Midbrain (tissue), 1 donor: ENCODE data around the gene ICA1.
A peak's percentile ranks its signal among the peaks of the same experiment; 100 is the strongest.

Source experiments
- DNase-seq: peaks from one replicate; lab custom pipeline; 2025; lab: John Stamatoyannopoulos, UW

Gene ICA1

GRCh38 chr7:8227261-8227660 is 34.7 kb downstream of the ICA1 start:
- DNase-seq = no peak

GRCh38 chr7:8226501-8226900 is 35.5 kb downstream of the ICA1 start:
- DNase-seq = no peak

GRCh38 chr7:8221567-8221966 is 40.4 kb downstream of the ICA1 start:
- DNase-seq = no peak

- no peak for DNase-seq
Measured at GRCh38 chr7:8221101-8221495, 40.9 kb downstream of the ICA1 start.

- DNase-seq = no peak
Measured at GRCh38 chr7:8220376-8221100, 41.4 kb downstream of the ICA1 start.

GRCh38 chr7:8217200-8218068 is 44.5 kb downstream of the ICA1 start:
- DNase-seq = peak; percentile 86

GRCh38 chr7:8216334-8216690 is 45.7 kb downstream of the ICA1 start:
- DNase-seq = no peak

GRCh38 chr7:8215648-8216333 is 46.2 kb downstream of the ICA1 start:
- DNase-seq = no peak

- no peak for DNase-seq
Measured at GRCh38 chr7:8214244-8214824, 47.6 kb downstream of the ICA1 start.

GRCh38 chr7:8213381-8213780 is 48.6 kb downstream of the ICA1 start:
- DNase-seq = no peak

GRCh38 chr7:8212638-8213037 is 49.3 kb downstream of the ICA1 start:
- DNase-seq = no peak

- no peak for DNase-seq
Measured at GRCh38 chr7:8211725-8212096, 50.3 kb downstream of the ICA1 start.

GRCh38 chr7:8210845-8211724 is 50.9 kb downstream of the ICA1 start:
- DNase-seq = no peak

- no peak for DNase-seq
Measured at GRCh38 chr7:8209353-8209752, 52.6 kb downstream of the ICA1 start.

- no peak for DNase-seq
Measured at GRCh38 chr7:8208816-8209215, 53.2 kb downstream of the ICA1 start.

GRCh38 chr7:8206956-8207355 is 55.0 kb downstream of the ICA1 start:
- DNase-seq = no peak

- DNase-seq = no peak
Measured at GRCh38 chr7:8205537-8205936, 56.4 kb downstream of the ICA1 start.

- DNase-seq = no peak
Measured at GRCh38 chr7:8205031-8205387, 57.0 kb downstream of the ICA1 start.

GRCh38 chr7:8204339-8205030 is 57.5 kb downstream of the ICA1 start:
- no peak for DNase-seq

- no peak for DNase-seq
Measured at GRCh38 chr7:8201846-8202441, 60.0 kb downstream of the ICA1 start.

- DNase-seq = no peak
Measured at GRCh38 chr7:8200717-8201116, 61.2 kb downstream of the ICA1 start.
